GM21737 (cell line): ENCODE measurements around the gene ERI3.

Experiments
- ATAC-seq: cut with Tn5 transposase; IDR thresholded peaks from one replicate; pipeline ENCODE4 v1.9.1; 2021; ENCODE audit warnings: mild to moderate bottlenecking, moderate library complexity; ENCODE audit not compliant: unreplicated experiment

ERI3 gene

GRCh38 chr1:44263568-44264450 lies 91.2 kb downstream of the ERI3 start:
- ATAC-seq: no peak

DNA sequence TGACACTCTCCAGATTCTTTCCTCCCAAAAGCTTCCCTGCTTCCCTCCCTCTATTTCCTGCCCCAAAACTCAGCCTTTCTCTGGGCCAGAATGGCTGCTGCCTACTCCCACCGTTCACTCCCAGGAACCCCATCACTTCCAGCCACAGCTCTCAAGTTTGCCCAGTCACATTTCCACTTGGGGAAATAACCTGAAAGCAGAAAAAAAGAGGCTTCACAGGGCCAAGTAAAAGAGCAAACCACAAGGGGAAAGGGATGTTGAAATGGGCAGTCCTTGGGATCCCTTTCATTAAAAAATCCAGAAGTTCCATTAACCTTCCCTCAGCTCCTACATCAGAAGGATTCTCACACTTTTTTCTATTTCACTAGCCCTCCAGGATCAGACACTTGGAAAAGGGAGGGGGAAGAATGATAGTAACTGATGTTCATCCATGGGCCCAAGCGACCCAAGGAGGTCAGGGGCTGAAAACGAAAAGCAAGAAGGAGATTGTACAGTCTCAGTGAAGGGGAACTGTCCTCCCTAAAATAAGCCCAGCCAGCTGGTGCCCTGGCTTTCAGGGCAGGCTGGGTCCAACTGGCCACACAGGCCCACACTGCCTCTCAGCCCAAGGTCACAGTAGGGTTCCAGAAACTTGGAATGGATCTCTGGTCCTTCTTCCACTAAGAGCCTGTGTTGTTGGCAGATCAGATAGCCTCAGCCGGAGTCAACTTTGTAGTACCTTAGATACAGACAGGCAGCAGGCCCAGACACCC lies 92.1 kb downstream of the ERI3 start:
- no peak for ATAC-seq

DNA sequence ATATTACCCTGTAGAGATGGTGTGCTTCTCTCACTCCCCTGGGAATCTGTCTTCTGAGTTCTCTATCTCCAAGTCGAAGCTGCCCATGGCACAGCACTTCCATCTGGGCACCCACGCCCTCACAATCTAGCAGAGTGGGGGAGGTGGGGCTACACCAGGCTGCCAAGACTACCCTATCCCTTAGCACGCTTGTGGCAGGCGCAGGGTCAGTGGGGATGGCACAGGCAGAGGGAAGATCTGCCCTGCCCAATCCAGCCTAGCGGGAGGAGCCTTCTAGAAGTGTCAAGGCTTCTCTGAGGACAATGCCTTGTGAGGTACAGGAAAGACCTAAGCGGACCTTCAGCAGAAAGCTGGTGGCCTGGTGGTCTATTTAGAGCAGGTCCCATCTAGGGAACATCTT lies 92.6 kb downstream of the ERI3 start:
- no peak for ATAC-seq

GRCh38 chr1:44261962-44262361 lies 93.1 kb downstream of the ERI3 start:
- no peak for ATAC-seq

DNA sequence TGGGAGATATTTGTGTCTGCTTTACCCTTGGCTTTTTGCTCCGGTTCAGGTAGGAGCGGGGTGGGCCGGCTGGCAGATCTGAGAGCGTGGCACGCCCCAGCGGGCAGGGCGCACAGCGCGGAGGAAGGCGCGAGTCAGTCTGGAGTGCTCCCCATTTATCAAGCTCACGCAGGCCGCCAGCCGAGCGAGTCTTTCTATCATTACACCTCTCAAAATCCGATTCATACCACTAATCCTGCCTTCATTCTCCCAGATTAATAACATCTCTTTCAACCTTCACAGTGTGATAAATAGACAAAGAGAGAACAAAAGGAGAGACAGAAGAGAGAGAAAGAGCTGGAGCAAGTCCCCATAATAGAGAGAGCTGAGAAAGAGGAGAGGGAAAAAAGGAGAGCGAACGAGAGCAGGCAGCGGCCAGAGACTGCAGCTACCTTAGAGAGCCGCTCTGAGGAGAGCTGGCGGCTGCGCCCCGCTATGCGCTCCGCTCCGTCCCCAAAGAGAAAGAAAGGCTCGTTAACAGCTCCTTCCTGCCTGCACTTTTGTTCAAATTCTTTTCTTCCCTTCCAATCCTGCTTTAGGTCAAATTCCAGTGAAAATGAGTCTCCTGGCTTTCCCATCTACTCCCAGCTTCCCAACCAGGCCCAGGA lies 93.8 kb downstream of the ERI3 start:
- ATAC-seq: no peak

- ATAC-seq: no peak
These were observed 94.3 kb downstream of the ERI3 start for GRCh38 chr1:44260792-44261170.

- ATAC-seq: no peak
These were observed 96.0 kb downstream of the ERI3 start for GRCh38 chr1:44259090-44259489.

DNA sequence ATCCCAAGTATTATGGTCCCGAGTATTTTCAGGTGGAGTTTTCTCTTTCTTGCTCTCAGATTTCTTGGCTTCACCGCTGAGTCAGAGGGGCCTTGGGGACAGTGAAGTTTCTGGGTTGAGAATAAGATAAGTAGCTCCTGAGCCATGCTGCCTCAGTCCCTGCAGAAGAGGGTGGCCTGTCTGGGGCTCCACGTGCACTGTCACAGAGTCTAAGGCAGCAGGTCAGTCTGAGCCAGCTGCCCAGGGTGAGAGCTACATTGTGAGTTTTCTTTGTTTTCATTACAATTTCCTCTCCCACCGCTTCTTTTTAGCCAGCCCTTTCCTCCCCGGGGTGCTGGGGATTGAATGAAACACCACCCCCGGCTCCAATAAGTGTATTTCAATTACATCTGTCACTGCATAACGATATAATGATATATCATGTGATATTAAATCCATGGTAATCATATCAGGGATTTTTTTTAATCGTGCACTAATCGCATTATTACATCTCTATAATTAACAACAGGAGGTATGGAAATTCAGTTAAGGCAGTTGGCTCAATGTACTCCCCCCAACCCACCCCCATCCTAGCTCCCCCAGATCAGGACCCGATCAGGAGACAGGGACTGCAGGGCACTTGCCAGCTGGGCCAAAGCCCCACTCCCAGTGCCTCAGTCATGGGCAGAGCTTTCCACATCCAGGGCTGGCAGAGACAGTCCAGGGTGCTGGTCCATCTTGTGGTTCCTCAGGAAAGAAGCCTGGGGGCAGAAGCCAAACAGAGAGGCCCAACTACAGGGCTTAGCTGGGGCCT lies 98.1 kb downstream of the ERI3 start:
- no peak for ATAC-seq

- no peak for ATAC-seq
These were observed 100.6 kb downstream of the ERI3 start for GRCh38 chr1:44254392-44254910.

GRCh38 chr1:44251989-44252671 lies 102.9 kb downstream of the ERI3 start:
- no peak for ATAC-seq

- no peak for ATAC-seq
These were observed 103.6 kb downstream of the ERI3 start for GRCh38 chr1:44251486-44251885.

GRCh38 chr1:44250068-44250781 lies 104.8 kb downstream of the ERI3 start:
- ATAC-seq: no peak

- ATAC-seq: no peak
These were observed 105.5 kb downstream of the ERI3 start for GRCh38 chr1:44249543-44249942.

GRCh38 chr1:44246806-44247205 lies 108.3 kb downstream of the ERI3 start:
- ATAC-seq: no peak

GRCh38 chr1:44244986-44245385 lies 110.1 kb downstream of the ERI3 start:
- no peak for ATAC-seq

DNA sequence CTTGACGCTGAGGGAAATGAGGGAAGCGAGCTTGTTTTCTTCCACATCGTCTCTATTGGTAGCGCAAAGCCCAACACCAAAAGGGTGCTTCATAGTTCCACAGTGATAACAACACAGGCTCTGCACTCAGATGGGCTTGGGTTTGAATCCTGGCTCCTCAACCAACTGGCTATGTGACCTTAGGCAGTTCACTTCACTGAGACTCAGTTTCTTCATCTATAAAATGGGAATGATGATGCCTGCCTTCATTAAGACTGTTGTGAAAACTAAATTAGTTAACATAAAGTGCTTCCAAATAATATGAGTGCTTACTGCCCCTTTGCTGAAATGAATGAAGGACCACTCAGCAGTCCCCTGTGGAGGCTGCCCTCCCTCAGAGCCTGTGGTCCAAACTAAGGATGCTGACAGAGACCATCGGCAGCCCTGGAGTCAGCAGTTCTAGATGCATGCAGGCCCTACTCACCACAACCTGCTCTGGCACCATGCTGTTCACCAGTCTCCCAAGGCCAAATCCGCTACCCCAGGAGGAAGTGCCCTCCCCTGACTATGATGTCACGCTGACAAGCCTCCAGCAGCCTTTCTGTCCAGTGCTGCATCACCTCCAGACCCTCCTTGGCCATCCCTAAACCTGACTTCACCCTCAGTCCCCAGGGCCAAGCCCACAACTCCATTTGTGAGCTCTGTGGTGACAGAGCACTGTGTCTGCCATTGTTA lies 111.1 kb downstream of the ERI3 start:
- no peak for ATAC-seq

DNA sequence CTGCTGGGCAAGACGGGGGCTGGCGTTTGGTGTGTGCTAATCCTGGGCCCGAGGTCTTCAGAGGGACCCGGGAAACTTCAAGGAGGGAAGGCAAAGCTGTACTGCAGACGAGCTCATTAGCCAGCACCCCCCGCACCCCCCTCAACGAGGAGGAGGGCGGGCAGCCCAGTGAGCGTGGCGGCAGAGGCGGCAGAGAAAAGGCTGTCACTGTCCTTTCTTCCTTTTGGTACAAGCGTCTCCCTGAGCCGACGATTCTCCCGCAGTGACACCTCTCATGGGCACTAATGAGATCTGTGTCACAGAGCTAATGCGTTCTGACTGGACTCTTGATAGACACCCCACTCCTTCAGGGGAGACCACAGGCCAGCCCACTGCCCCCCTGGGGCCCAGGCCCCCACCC lies 112.3 kb downstream of the ERI3 start:
- ATAC-seq: no peak

DNA sequence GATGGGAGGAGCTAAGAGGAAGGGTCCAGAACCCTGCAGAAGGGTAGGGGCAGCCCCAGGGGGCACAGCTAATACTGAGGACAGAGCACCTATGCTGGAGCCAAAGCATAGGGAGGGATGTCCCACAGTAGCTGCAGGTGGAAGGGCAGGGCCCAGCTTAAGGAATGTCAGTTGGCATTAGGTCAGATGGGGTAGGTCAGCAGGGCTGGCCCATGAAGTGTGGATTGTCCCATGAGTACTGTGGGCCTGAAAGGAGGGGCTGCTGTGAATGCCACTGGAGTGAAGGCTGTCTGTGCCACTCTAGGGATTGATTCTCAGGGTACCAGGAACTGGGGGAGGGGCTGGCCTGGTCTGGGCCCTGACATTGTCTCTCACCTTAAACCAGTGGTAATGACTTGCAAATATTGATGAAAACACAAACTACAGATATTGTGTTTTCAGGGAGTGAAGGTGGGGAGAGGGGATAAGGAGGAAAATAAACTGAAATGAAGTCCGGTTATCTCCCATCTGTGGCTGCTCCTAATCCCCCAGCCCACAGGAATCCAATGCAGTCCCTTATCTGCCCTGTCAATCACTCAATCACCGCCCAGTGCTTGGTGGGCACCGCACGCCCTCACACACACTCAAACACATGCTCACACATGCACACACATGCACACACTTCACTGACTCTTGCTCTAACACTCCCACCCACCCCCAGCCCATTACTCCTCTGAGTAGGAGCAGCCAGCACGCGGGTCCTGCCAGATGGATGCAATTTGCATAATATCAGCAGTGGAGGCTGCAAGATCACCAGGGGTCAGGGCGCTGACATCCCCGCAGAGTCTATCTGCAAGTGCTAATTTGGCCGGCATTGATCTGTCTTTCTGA lies 114.0 kb downstream of the ERI3 start:
- no peak for ATAC-seq
